HG03378 (cell line): Measurements from ENCODE around the gene SUSD1.
A peak's percentile ranks its signal among the peaks of the same experiment; 100 is the strongest.
"Not testable (repeated sequence)": the region's sequence is repeated elsewhere in the genome, so short reads cannot be mapped to it uniquely, and the experiment has no call there.

ENCODE experiments used
- ATAC-seq: cut with Tn5 transposase; IDR thresholded peaks from one replicate; pipeline ENCODE4 v1.9.1; 2021; ENCODE audit warnings: mild to moderate bottlenecking, moderate library complexity; ENCODE audit not compliant: unreplicated experiment

The SUSD1 gene

DNA sequence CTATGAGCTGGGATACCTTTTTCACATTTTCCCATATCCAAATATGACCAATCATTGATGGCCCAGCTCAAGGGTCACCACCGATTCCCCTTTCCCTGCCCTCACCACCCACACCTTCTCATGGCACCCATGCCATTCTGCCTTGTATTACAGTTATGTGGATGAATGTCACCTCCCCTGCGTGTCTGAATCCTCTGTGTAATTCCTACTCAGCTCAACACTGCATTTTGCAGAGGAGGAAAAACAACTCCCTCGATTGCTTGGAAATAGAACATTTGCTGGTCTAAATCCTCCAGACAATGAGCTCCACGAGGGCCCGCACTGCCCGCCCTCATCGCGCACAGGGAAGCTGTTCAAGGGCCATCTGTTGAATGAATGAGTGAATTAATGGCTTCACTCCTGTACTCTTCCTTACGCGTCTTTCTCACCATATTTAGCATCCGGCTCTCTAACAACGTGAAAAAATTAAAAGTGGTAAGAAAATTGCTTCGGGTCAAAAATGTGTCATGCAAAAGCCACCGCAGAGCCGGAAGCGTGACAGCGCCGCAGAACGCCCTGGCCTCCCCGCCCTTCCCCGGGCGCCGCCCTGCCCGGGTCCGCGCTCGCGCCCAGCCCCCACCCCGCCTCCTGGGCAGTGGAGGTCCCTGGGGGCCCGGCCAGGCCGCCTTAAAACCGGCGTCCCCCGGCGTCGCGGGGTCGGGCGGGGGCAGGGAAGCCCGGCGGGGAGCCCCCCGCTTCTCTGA lies 704 bp downstream of the SUSD1 start:
- ATAC-seq = peak; percentile 61

DNA sequence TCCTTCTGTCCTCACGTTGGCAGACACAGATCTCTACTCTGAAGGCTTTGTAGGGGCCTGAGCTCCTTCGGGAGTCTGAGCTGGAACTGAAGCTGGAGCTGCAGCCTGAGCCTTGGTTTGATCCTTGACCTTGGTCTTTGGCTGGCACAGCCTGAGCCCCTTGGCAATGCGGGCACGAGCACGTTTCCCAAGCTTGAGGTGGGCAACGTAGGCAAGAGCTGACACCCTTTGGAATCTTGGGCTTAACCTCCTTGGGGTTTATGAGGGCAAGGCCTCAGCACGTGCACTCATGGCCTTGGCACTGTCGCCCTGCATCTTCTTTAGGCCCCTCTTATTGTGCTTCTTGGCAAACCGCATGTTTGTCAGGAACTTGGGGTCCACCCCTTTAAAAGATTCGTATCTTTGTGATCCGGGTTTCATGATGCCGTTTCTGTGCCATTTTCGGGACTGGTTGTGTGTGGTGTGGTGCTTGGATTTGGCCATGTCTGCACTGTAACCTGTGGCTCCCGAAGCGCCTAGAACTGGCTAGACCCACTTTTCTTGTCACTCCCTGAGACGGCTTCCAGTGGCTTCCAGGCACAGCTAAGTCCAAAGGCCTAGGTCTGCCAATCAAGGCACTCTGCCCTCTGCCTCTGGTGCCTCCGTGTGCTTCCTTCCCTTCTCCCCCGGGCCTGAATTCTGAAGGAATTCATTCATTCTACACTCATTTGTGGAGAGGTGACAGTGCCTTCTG lies 1.4 kb downstream of the SUSD1 start:
- ATAC-seq = no peak

GRCh38 chr9:112170968-112171367 lies 4.1 kb downstream of the SUSD1 start:
- no peak for ATAC-seq

GRCh38 chr9:112170235-112170634 lies 4.9 kb downstream of the SUSD1 start:
- no peak for ATAC-seq

- no peak for ATAC-seq
Observed at GRCh38 chr9:112169368-112169767, 5.7 kb downstream of the SUSD1 start.

GRCh38 chr9:112168197-112168596 lies 6.9 kb downstream of the SUSD1 start:
- no peak for ATAC-seq

GRCh38 chr9:112166176-112167140 lies 8.6 kb downstream of the SUSD1 start:
- ATAC-seq = no peak

DNA sequence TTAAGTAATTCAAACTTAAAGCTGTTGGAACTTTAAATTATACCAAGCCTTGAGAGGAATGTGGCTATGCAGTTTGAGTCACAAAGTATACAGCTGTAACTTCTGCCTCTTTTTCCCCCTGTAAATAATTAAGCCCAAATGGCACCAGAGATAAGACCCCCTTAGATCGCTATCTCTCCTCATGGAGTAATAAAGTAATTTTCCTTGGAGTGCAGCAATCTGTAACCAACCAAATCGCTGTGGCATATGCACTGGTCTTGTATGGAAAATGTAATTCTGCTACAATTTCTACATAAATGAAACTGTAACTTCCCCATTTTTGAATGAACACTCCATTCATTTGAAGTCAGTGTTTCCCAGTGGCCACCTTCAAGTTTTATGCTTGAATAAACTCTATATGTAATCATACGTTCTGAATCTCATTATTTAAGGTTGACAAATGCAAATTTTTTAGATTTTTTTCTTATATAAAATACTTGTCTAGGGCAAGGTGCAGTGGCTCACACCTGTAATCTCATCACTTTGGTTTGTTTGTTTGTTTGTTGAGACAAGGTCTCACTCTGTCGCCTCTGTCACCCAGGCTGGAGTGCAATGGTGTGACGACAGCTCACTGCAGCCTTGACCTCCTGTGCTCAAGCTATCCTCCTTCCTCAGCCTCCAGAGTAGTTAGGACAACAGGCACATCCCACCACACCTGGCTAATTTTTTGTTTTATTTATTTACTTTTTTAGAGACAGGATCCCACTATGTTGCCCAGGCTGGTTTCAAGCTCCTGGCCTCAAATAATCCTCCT lies 12.3 kb downstream of the SUSD1 start:
- ATAC-seq = no peak

GRCh38 chr9:112159781-112160180 lies 15.3 kb downstream of the SUSD1 start:
- no peak for ATAC-seq

- ATAC-seq = no peak
Observed at GRCh38 chr9:112158656-112159367, 16.3 kb downstream of the SUSD1 start.

- ATAC-seq = no peak
Observed at GRCh38 chr9:112157961-112158360, 17.1 kb downstream of the SUSD1 start.

DNA sequence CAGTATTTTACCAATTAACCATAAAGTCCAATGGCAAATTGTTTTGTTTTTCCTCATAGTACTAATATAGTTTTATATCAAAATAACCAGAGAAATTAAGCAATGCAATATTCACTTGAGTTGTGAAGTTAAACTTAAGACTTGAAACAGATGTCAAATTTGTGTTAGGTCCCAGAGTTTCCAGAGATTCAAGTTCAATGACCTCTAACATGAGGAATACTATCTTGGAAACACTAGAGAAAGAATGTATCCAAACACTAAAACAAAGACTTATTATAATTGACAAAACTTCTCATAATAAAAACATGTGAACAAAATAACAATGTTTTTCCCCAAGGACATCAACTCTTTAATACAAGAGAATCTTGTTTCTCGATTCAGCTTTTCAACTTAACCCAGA lies 18.0 kb downstream of the SUSD1 start:
- no peak for ATAC-seq

DNA sequence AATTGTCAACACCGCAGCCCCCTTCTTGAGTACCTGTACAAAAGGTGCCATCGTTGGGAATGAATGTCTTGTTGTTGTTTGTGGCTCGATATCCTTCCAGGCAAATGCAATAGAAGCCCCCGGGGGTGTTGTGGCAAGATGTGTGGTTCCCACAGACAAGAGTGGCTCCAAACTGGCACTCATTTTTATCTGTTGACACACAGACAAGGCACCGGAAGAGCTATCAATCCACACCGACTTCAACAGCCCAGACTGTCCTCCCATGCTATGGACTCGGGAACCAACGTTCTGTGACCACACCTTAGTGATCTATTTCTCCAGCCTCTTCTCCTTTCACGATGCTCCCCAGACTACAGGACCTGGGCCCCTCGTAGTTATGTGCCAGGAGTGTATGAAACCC lies 25.9 kb downstream of the SUSD1 start:
- no peak for ATAC-seq

- ATAC-seq = no peak
Observed at GRCh38 chr9:112145886-112146285, 29.2 kb downstream of the SUSD1 start.

DNA sequence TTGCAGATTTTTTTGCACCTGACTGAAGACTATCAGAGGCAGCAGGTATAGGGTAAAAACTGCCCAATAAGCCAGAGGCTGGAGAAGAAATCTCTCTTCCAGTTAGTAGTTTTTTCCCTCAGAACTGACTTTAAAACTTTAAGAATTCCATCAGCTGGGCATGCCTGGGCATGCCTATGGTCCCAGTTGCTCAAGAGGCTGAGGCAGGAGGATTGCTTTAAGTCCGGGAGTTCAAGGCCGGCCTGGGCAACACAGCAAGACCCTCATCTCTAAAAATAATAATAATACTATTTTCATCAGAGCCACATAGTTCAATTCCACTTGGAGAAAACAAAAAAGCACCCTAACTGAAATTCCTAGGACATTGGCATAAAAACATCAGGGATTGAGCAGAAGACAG lies 30.3 kb downstream of the SUSD1 start:
- no peak for ATAC-seq

DNA sequence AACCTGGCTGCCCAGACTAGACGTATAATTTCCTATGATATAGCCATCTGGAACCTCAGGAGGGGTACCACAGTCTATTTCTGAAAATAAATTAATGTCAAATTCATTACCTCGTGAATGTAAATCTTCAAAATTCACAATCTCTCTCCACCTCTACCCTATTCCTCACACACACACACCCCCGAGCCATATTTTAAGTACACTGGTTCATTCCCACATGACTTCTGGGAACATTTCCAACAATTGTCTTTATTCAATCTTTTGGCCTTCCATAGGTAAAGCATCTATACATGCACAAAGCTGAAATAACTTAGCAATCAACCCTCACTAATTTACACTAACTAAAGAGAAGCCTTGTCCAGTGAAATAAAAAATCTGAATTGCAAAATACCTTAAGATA lies 32.7 kb downstream of the SUSD1 start:
- no peak for ATAC-seq

GRCh38 chr9:112140936-112141335 lies 34.2 kb downstream of the SUSD1 start:
- no peak for ATAC-seq

- no peak for ATAC-seq
Observed at GRCh38 chr9:112137066-112137465, 38.0 kb downstream of the SUSD1 start.

- no peak for ATAC-seq
Observed at GRCh38 chr9:112135706-112136105, 39.4 kb downstream of the SUSD1 start.

- not testable (repeated sequence) for ATAC-seq
Observed at GRCh38 chr9:112133806-112134205, 41.3 kb downstream of the SUSD1 start.
